Measurements from ENCODE around the gene MLXIP.

The MLXIP gene

DNA sequence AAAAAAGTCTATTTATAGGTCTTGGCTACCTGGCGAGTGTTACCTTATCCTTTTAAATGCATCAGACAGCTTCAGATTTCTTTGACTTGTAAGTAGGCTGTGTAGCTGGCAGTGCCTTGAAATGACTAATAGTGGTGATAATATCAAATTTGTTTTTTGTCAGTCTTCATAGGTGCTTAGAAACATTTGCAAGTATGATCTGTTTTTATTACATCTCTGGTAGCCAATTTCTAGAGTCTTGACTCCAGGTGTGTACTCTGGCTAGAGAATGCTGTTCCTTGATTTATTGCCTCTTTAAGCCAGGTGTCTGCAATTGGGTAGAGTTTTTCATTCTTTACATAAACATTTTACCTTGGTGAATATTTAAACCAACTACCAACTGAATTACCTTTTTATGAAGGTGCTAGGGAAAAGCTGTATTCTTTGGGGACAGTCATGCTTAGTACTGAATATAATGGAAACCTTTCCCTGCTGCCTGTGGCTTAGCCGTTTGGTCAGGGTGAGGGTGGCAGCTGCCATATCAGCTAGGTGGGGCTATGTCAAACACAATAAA is 32.6 kb downstream of the MLXIP start:
- ChIA-PET POLR2A (interaction anchor here (0.6 to 1.0 kb wide), 2 partner anchors 11 to 31 kb away, joined by 3 read pairs; no protein-coding TSS in a partner anchor), CTCF (interaction anchor here (0.6 to 1.7 kb wide), 5 partner anchors 12 to 308 kb away, joined by 3 to 8 read pairs (median 5); no protein-coding TSS in a partner anchor)

DNA sequence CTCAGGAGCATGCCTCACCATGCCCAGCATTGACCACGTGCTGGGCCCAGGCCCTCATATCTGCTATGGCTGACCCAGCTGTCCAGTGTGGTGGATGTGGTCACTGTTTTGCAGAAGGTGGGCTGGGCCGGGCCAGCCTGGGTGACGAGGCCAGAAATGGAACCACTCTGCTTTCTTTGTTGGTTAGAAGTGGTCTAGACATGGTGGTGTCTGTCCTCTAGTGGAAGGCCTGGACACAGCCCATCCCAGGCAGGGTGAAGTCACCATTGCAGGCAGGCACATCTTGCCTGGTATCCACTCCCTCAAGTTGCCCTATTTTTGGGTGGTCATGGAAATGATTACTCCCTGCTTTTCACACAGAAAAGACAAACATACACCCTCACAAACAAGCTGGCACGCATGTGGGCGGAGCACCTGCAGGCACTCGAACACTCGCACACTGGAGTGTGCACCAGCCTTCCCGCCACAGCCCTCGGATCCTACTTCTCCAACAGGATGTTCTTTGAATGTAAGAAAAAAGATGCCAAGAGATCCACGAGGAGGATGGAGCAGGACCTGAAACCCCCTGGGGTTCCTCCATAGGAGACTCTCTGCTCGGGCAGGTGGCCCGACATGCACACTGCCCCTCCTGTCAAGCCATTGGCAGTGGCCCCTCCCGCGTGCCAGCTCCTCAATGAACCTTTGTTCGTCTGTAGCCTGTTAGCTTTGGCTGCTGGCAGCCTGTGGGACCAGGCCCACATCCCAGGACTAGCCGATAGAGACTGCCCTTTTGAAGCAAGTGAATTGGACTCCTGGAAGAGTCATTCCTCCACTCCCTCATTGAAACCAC is 38.4 kb downstream of the MLXIP start:
- Histone ChIP-seq H3K36me3 (ENCODE audit: control insufficient read depth in 2 of 2, insufficient read depth in 1 of 2, low read length in 2 of 2) (peaks cover 0 to 3% of the 10 kb centered on the region in 2 experiments; a peak in 2 of 3 replicates), H3K27ac (ENCODE audit: extremely low read depth, low read depth, low read length) (no peak overlapping the region), H3K4me3 (ENCODE audit: low read depth, low read length) (no peak overlapping the region), H3K9me3 (ENCODE audit: control insufficient read depth, insufficient read depth, low read depth, low read length) (no peaks in the 10 kb centered on the region), H3K4me1 (ENCODE audit: control insufficient read depth, insufficient read depth, low read length) (no peaks in the 10 kb centered on the region)
- POLR2A ChIA-PET = no interaction called here
- TF ChIP-seq TRIM28 (IDR thresholded peaks at IDR 0.05; ENCODE audit: borderline replicate concordance, low read length) (no peak), ZFHX2 (tag by site-specific recombination; conservative IDR thresholded peaks at IDR 0.05) (peak; percentile 61)
- TF ChIP-seq, protein P1, sequence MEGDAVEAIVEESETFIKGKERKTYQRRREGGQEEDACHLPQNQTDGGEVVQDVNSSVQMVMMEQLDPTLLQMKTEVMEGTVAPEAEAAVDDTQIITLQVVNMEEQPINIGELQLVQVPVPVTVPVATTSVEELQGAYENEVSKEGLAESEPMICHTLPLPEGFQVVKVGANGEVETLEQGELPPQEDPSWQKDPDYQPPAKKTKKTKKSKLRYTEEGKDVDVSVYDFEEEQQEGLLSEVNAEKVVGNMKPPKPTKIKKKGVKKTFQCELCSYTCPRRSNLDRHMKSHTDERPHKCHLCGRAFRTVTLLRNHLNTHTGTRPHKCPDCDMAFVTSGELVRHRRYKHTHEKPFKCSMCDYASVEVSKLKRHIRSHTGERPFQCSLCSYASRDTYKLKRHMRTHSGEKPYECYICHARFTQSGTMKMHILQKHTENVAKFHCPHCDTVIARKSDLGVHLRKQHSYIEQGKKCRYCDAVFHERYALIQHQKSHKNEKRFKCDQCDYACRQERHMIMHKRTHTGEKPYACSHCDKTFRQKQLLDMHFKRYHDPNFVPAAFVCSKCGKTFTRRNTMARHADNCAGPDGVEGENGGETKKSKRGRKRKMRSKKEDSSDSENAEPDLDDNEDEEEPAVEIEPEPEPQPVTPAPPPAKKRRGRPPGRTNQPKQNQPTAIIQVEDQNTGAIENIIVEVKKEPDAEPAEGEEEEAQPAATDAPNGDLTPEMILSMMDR (tag by site-specific recombination; IDR thresholded peaks at IDR 0.05) = 0 out of 2 replicates have a peak, but pooled peaks have one; percentile 26
- CTCF ChIA-PET = interaction anchor here (0.5 to 1.2 kb wide), 5 partner anchors 11 to 614 kb away, joined by 3 to 6 read pairs (median 3); no protein-coding TSS in a partner anchor

More for the DNA sequence above, 32.6 kb downstream of the MLXIP start:
- no peak overlapping the region for H3K4me3 ChIP-seq (ENCODE audit: low read depth, low read length)
- H3K9me3 ChIP-seq (ENCODE audit: control insufficient read depth, insufficient read depth, low read depth, low read length) = no peaks in the 10 kb centered on the region
- TF ChIP-seq ZNF146 (tag by site-specific recombination; IDR thresholded peaks at IDR 0.05) (no peak), ZNF529 (tag by site-specific recombination; IDR thresholded peaks at IDR 0.05; ENCODE audit: insufficient replicate concordance) (no peak), ZNF19 (tag by site-specific recombination; IDR thresholded peaks at IDR 0.05; ENCODE audit: low read depth) (no peak), OVOL3 (tag by site-specific recombination; IDR thresholded peaks at IDR 0.05) (no peak), YY2 (tag by site-specific recombination; IDR thresholded peaks at IDR 0.05) (no peak), ZNF16 (tag by site-specific recombination; IDR thresholded peaks at IDR 0.05; ENCODE audit: low read depth) (no peak)
- TF ChIP-seq, protein P2, sequence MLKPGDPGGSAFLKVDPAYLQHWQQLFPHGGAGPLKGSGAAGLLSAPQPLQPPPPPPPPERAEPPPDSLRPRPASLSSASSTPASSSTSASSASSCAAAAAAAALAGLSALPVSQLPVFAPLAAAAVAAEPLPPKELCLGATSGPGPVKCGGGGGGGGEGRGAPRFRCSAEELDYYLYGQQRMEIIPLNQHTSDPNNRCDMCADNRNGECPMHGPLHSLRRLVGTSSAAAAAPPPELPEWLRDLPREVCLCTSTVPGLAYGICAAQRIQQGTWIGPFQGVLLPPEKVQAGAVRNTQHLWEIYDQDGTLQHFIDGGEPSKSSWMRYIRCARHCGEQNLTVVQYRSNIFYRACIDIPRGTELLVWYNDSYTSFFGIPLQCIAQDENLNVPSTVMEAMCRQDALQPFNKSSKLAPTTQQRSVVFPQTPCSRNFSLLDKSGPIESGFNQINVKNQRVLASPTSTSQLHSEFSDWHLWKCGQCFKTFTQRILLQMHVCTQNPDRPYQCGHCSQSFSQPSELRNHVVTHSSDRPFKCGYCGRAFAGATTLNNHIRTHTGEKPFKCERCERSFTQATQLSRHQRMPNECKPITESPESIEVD (tag by site-specific recombination; IDR thresholded peaks at IDR 0.05) = peak; percentile 82
- TF ChIP-seq, protein P3, sequence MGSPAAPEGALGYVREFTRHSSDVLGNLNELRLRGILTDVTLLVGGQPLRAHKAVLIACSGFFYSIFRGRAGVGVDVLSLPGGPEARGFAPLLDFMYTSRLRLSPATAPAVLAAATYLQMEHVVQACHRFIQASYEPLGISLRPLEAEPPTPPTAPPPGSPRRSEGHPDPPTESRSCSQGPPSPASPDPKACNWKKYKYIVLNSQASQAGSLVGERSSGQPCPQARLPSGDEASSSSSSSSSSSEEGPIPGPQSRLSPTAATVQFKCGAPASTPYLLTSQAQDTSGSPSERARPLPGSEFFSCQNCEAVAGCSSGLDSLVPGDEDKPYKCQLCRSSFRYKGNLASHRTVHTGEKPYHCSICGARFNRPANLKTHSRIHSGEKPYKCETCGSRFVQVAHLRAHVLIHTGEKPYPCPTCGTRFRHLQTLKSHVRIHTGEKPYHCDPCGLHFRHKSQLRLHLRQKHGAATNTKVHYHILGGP (tag by site-specific recombination; IDR thresholded peaks at IDR 0.05) = no peak
- TF ChIP-seq, protein P4, sequence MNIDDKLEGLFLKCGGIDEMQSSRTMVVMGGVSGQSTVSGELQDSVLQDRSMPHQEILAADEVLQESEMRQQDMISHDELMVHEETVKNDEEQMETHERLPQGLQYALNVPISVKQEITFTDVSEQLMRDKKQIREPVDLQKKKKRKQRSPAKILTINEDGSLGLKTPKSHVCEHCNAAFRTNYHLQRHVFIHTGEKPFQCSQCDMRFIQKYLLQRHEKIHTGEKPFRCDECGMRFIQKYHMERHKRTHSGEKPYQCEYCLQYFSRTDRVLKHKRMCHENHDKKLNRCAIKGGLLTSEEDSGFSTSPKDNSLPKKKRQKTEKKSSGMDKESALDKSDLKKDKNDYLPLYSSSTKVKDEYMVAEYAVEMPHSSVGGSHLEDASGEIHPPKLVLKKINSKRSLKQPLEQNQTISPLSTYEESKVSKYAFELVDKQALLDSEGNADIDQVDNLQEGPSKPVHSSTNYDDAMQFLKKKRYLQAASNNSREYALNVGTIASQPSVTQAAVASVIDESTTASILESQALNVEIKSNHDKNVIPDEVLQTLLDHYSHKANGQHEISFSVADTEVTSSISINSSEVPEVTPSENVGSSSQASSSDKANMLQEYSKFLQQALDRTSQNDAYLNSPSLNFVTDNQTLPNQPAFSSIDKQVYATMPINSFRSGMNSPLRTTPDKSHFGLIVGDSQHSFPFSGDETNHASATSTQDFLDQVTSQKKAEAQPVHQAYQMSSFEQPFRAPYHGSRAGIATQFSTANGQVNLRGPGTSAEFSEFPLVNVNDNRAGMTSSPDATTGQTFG (tag by site-specific recombination; IDR thresholded peaks at IDR 0.05; ENCODE audit: borderline replicate concordance) = no peak
- H3K27ac ChIP-seq (ENCODE audit: extremely low read depth, low read depth, low read length) = no peak overlapping the region
- peaks cover 6% of the 10 kb centered on the region; the same call in 1 of the 2 replicates for H3K4me1 ChIP-seq (ENCODE audit: control insufficient read depth, insufficient read depth, low read length)
- no peaks in the 10 kb centered on the region; a peak in 1 of 3 replicates for H3K36me3 ChIP-seq (ENCODE audit: control insufficient read depth in 2 of 2, insufficient read depth in 1 of 2, low read length in 2 of 2)

All from HEK293 (cell line).